HCT116 (cell line): Measurements from ENCODE around the gene PDCD10.

ENCODE experiments used
- CTCF ChIP-seq, 3 experiments: fragments of 200-600 bp in 1 of 3; sonication (generic) in 1 of 3; IDR thresholded peaks in 2 of 3; conservative IDR thresholded peaks in 1 of 3; 2 replicates each; pipeline ENCODE4 v1.5.1; 2012 to 2017; ENCODE audit warnings: low read depth in 2 of 3, low read length in 2 of 3, antibody characterized with exemption in 1 of 3, borderline replicate concordance in 1 of 3, control low read depth in 1 of 3, mild to moderate bottlenecking in 1 of 3, mixed read lengths in 1 of 3, mixed run types in 1 of 3, moderate library complexity in 1 of 3; ENCODE audit not compliant: insufficient read depth in 1 of 3
- EZH2 ChIP-seq: fragments of 200-600 bp; sonication (generic); IDR thresholded peaks from 2 replicates; pipeline ENCODE4 v1.6.1; 2017; ENCODE audit warnings: antibody characterized with exemption, mixed run types
- EZH2phosphoT487 ChIP-seq: fragments of 200-600 bp; IDR thresholded peaks from 2 replicates; pipeline ENCODE4 v1.6.1; 2018; ENCODE audit warnings: antibody characterized with exemption, borderline replicate concordance
- POLR2A ChIP-seq: IDR thresholded peaks from 2 replicates; pipeline ENCODE4 v1.7.0; 2011; ENCODE audit warnings: borderline replicate concordance; ENCODE audit not compliant: insufficient read depth, insufficient read length; ENCODE audit errors: extremely low read depth
- POLR2AphosphoS5 ChIP-seq: IDR thresholded peaks from 2 replicates; pipeline ENCODE4 v1.6.1; 2011; ENCODE audit warnings: mild to moderate bottlenecking, low read depth, low read length, moderate library complexity
- YY1 ChIP-seq: IDR thresholded peaks from 2 replicates; pipeline ENCODE4 v1.6.1; 2011; ENCODE audit warnings: low read length, low read depth, moderate library complexity, mild to moderate bottlenecking; ENCODE audit not compliant: insufficient replicate concordance; ENCODE audit errors: extremely low read depth
- ZNF274 ChIP-seq: fragments of 200-500 bp; sonication (Bioruptor generic); IDR thresholded peaks from 2 replicates; pipeline ENCODE4 v1.6.1; 2014; ENCODE audit warnings: mild to moderate bottlenecking, low read depth, low read length, inconsistent platforms
- TF ChIP-seq, protein P1 (sequence below): IDR thresholded peaks from 2 replicates; pipeline ENCODE4 v1.6.1; 2012; ENCODE audit warnings: low read depth
- TF ChIP-seq, protein P2 (sequence below): IDR thresholded peaks from 2 replicates; pipeline ENCODE4 v1.6.1; 2011; ENCODE audit warnings: mild to moderate bottlenecking, low read length, moderate library complexity; ENCODE audit not compliant: insufficient replicate concordance; ENCODE audit errors: extremely low read depth

- no peak for TF ChIP-seq EZH2
- TF ChIP-seq CTCF (IDR thresholded peaks at IDR 0.05 in 2 of 3, conservative IDR thresholded peaks at IDR 0.05 in 1 of 3; ENCODE audit: borderline replicate concordance in 1 of 3, insufficient read depth in 1 of 3, low read depth in 2 of 3, low read length in 2 of 3): no peak
- TF ChIP-seq ZNF274: no peak
- TF ChIP-seq POLR2A: no peak
- no peak for TF ChIP-seq POLR2AphosphoS5
- no peak for TF ChIP-seq YY1
- TF ChIP-seq, protein P1, sequence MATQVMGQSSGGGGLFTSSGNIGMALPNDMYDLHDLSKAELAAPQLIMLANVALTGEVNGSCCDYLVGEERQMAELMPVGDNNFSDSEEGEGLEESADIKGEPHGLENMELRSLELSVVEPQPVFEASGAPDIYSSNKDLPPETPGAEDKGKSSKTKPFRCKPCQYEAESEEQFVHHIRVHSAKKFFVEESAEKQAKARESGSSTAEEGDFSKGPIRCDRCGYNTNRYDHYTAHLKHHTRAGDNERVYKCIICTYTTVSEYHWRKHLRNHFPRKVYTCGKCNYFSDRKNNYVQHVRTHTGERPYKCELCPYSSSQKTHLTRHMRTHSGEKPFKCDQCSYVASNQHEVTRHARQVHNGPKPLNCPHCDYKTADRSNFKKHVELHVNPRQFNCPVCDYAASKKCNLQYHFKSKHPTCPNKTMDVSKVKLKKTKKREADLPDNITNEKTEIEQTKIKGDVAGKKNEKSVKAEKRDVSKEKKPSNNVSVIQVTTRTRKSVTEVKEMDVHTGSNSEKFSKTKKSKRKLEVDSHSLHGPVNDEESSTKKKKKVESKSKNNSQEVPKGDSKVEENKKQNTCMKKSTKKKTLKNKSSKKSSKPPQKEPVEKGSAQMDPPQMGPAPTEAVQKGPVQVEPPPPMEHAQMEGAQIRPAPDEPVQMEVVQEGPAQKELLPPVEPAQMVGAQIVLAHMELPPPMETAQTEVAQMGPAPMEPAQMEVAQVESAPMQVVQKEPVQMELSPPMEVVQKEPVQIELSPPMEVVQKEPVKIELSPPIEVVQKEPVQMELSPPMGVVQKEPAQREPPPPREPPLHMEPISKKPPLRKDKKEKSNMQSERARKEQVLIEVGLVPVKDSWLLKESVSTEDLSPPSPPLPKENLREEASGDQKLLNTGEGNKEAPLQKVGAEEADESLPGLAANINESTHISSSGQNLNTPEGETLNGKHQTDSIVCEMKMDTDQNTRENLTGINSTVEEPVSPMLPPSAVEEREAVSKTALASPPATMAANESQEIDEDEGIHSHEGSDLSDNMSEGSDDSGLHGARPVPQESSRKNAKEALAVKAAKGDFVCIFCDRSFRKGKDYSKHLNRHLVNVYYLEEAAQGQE: no peak
- TF ChIP-seq, protein P2, sequence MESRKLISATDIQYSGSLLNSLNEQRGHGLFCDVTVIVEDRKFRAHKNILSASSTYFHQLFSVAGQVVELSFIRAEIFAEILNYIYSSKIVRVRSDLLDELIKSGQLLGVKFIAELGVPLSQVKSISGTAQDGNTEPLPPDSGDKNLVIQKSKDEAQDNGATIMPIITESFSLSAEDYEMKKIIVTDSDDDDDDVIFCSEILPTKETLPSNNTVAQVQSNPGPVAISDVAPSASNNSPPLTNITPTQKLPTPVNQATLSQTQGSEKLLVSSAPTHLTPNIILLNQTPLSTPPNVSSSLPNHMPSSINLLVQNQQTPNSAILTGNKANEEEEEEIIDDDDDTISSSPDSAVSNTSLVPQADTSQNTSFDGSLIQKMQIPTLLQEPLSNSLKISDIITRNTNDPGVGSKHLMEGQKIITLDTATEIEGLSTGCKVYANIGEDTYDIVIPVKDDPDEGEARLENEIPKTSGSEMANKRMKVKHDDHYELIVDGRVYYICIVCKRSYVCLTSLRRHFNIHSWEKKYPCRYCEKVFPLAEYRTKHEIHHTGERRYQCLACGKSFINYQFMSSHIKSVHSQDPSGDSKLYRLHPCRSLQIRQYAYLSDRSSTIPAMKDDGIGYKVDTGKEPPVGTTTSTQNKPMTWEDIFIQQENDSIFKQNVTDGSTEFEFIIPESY: no peak
- no peak for TF ChIP-seq EZH2phosphoT487
These were observed 11.6 kb downstream of the PDCD10 start for GRCh38 chr3:167723025-167723512.
